GM18520 (cell line): ENCODE data around the gene TTF2.

ENCODE experiments used
- ATAC-seq: cut with Tn5 transposase; IDR thresholded peaks from one replicate; pipeline ENCODE4 v1.9.1; 2021; ENCODE audit not compliant: unreplicated experiment

The TTF2 gene

DNA sequence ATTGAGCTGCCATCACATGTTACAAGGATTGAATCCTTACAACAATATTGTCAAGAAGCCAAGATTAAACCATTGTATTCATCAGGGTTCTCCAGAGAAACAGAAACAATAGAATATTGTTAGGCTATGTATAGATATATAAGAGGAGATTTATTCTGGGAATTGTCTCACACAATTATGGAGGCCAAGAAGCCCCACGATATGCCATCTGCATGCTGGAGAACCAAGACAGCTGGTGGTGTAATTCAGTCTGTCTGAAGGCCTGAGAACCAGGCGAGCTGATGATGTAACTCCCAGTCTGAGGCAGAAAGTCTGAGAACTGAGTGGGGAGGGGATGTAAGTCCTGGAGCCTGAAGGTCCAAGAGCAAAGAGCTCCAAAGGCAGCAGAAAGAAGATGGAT is 14.5 kb upstream of the TTF2 start:
- ATAC-seq: no peak

DNA sequence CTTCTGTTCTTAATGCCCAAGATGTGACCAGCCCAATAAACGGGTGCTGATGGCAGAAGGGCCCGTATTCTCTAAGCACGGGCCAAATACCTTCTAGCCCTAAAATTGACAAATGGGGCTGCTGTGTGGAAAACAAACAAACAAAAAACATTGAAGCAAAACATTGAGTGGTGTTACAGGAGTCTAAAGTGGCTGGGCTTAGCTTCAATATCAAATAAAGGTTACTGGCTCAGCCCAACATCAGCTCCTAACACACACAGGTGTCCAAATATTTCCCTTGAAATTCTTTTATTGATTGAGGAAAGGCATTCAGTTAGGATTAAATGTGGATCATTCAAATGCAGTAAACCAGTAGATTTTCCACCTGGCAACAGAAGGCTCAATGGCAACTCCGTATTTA is 13.3 kb upstream of the TTF2 start:
- ATAC-seq: no peak

DNA sequence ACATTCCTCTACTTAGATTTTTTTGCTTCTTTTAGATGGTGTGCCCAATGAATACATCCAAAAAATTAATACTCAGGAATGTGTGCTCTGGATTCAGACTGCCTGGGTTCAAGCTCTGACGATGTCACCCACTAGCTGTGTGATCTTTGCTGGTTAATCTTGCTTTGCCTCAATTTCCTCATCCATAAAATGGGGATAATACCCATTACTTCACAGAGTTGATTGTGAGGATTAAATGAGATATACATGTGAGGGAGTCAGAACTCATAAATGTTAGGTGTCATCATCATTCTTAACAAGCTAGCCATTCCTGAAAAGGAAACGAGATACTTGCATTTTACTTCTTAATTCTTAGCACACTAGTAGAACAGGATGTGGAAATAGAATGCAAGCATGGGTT is 12.9 kb upstream of the TTF2 start:
- no peak for ATAC-seq

DNA sequence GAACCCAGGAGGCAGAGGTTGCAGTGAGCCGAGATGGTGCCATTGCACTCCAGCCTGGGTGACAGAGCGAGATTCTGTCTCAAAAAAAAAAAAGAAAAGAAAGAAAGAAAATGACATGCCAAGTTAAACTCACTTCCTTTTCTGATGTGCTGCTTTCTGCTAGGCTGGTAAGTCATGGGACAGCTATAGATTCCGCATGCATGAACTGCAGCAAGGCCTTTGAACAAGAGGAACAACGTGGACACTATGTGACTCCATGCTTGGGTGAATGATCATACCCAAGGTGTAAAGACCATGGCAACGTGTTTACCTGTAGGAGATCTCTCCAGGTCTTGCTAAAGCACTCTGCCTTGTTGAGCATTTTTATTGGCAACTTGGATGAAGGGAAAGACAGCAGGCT is 10.3 kb upstream of the TTF2 start:
- ATAC-seq: no peak

DNA sequence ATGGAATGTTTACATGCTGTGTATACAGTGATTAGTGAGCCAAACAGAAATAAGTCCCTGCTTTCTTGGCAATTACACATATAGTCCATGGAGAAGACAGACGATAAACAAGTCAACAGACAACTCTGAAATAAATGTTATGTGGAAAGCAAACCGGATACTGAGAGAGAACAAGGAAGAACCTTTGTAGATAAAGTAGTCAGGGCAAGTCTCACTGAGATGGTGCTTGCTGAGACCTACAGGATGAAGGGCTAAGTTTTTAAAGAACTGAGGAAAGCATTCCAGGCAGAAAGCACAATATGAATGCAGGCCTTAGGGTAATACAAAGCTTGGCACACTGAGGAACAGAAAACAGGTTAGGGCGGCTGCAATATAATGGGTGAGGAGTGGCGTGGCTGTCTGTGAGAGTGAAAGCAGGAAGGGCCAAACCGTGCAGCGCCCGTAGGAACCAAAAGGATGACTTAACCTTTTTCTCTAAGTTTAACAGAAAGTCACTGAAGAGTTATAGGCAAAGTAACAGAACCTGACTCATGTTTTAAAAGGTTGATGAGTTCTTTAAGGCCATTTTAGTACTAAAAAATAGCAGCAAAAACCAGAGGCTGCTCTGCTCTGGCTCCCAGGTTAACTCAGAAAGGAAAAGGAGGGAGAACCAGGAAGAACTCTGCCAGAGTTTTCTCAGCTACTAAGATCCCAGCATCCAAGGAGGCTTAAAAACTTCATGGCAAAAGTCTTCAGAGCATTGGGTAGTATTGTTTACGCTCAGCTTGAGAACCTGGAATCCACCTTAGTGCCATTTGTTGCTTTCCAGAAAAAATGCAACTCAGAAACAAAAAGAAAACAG is 8.7 kb upstream of the TTF2 start:
- peak; percentile 59 for ATAC-seq

DNA sequence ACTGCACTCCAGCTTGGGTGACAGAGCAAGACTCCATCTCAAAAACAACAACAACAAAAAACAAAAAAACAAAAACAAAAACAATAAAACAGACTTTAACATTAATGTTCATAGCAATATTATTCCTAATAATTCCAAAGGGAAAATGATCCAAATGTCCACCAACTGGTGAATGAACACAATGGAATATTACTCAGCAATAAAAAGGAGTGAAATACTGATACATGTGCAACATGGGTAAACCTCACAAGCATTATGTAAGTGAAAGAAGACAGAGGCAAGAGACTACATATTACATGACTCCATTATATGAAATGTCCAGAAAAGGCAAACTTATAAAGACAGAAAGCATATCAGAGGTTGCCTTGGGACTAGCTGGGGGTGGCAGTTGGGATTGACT is 6.1 kb upstream of the TTF2 start:
- ATAC-seq: no peak

DNA sequence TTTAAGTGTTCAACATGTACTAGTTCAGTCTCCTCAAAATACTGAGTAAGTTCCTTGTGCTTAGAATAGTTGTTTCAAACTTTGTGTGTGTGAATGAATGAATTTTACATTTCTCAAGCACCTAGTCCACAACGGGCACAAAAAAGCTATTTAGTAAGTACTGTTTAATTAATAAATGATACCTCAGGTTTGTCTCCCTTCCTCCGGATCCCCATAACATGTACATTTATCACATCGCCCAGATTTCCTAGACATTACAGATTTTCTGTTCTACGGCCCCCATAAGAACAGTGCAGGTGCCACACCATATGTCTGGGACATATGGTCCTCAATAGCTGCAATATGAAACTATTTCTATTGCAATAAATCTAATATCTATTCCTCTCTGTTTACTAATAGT is 1.3 kb upstream of the TTF2 start:
- ATAC-seq: no peak

DNA sequence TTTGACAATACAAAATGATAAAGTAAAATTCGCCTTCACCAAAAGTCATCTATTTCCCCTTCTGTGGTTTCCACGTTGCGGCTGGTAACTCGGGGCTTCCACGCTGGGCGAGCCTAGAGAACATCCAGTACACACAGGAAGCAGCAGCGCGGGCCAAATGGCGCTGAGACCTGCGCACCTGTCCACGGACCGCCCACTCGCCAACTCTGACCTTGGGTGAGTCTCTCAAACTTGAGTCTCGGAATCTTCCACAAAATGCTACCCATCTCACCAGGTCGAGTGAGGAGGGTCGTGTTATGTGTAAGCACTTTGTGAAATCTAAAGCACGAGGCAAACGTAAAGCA is 820 bp upstream of the TTF2 start:
- ATAC-seq: no peak

DNA sequence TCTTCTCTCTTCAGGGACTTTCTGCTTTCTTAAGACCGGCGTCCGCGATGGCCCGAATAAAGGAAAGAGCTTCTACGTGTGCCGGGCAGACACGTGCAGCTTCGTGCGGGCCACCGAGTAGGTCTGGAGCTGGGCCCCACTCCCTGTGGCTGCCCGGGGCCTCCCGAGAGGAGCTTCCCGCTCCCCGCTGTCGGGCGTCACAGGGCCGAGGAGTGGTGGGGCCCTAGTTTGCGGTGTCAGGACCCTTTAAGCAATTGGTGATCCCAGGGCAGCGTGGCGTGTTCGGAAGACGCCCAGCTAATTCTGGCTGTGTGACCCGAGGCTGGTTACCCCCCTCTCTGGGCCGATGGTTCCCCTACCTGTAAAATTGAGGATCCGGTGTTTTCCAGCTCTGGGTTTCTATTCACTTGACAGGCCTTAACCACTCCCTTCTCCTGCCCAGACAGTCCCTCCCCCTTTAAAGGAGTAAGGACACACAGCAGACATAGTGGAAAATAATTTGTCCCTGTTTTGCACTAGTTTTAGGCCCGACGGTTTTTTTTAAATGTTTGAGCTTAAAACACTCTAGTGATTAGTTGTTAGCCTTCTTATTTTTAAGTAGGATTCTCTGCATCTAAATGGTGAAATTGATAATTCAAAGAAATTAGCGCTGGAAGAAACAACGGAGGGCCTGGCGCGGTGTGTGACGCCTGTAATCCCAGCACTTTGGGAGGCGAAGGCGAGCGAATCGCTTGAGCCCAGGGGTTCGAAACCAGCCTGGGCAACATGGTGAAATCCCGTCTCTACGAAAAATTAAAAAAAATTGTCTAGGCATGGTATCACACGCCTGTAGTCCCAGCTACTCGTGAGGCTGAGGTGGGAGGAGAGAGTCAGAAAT is 553 bp downstream of the TTF2 start:
- no peak for ATAC-seq

DNA sequence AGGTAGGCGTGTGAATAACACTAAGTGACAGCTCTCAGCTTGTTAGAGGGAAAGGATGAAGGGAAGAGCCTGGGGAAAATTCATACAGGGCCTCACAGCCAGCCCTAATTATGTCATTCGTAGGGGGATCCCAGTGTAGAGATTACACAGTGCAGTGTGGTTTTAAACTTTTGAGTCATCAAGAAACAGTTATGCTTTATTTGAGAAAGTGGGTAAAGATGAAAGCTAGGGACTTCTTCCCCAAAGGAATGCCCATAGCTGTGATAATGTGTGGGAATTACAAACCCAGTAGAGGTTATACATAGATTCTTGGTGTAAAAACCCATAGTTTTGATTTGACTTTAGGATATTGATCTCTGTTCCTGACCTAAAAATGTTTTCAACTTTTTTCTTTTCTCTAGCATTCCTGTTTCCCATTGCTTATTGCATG is 1.9 kb downstream of the TTF2 start:
- ATAC-seq: peak; percentile 30

DNA sequence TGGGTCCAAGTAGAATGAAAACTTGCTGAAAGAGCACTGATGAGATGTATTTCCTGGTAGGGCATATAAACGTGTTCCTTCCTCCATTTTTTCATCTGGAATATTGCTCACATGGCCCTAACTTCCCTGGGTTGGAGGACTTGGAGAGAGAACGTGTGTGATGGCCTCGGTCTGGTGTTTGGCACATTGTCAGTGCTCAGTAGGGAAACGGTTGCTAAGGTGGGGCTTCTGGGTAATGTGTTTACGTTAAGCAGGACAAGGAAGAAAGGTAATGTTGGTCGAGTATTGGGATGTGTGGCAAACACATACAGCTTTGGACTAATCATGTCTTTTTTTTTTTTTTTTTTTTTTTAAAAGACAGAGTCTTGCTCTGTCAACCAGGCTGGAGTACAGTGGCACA is 6.2 kb downstream of the TTF2 start:
- ATAC-seq: no peak

DNA sequence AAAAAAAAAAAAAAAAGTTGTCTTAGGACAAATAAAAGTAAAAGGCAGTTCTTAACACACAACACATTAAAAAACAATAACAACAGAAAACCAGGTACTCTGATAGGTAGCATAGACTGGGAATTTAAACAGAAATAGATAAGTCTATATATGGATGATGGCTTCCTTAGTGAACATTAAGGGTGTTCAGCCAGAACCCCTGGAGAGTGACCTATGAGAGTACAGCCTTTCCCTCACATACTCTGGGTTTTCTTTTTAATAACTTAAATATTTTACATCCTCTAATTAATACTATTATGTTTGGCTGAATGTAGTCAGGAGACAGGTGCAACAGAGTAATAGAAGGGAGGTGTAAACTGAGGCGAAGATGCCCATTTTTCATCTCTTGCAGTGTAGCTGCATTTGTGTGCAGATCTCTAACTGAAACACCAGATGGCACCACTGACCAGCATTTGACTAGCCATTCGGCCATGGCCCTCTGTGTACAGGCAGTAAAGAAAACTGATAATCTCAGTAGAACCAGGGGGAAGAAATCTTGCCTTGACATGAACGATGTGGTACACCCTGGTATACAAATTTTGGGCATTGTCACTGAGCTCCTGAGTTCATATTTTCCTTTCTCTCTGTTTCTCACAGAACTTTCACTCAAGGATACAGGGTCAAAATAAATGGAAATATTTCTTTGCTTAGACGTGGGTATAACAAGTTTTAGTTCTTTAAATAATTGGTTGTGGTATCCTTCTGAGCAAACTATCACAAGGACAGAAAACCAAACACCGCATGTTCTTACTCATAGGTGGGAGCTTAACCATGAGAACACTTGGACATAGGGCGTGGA is 7.6 kb downstream of the TTF2 start:
- peak; percentile 59 for ATAC-seq

DNA sequence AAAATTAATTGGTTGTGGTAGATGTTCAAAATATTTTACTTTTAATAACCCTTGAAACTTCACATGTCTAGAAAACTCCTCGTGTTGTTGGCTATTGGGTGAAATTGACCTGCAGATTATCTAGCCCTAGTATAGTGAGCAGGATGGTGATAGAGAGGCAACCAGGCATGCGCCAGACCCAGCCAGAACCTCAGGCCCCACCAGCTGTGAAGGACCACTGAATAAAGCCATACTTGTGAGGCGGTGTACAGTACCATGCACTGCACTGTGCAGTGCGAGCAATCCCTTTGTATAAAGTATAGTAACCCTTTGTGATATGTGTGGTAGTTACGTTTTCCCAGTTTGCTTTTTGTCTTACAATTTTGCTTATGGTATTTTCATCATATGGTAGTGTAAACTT is 8.5 kb downstream of the TTF2 start:
- no peak for ATAC-seq

DNA sequence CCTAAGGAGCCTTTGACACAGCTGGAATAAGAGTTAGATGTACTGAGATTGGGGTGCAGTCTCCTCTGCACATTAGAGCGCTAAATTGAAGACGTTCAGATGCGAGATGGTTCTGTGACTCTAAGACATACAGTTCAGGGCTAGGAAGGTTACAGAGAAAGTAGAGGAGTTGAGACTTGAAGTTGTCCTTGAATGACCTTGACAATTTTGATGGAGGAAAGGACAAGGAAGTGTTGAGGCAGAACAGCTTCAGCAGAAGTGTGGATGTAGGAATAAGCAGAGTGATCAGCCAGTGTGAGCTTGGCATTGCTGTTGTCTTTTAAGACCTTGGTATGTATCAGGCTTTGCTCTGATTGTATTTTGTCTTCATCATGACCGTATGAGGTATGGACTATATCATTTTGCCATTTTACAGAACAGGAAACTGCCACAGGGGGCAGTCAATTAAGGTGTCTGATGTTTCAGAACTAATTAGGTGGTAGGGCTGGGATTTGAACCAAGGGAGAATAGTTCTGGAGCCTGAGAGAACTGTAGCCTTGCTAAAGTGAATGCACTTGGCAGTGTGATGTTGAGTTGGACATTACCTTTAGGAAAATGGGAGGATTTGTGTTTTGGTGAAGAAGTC is 9.2 kb downstream of the TTF2 start:
- ATAC-seq: no peak

DNA sequence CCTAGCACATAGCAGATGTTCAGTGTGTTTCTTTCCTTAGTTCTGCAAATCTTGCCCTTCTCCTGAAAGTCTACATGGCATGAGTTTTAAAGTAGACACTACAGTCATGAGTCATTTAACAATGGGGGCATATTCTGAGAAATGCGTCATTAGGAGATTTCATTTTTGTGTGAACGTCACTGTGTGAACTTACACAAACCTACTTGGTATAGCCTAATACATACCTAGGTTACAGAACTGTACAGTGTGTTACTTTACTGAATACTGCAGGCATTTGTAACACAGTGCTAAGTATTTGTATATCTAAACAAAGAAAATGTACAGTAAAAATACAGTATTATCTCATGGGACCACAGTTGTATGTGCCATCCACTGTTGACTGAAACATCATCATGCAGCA is 10.0 kb downstream of the TTF2 start:
- ATAC-seq: peak; percentile 44

DNA sequence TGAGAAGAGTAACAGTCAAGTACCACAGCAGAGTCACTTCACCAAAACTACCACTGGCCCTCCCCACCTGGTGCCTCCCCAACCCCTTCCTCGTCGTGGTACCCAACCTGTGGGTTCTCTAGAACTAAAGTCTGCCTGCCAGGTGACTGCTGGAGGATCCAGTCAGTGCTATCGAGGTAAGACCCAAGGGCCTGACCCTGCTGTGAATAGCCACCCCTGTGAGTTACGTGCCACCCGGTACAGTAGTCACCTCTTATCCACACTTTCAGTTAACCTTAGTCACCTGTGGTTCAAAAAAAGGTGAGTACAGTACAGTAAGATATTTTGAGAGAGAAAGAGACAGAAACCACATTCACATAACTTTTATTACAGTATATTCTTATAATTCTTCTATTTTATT is 16.5 kb downstream of the TTF2 start:
- no peak for ATAC-seq

DNA sequence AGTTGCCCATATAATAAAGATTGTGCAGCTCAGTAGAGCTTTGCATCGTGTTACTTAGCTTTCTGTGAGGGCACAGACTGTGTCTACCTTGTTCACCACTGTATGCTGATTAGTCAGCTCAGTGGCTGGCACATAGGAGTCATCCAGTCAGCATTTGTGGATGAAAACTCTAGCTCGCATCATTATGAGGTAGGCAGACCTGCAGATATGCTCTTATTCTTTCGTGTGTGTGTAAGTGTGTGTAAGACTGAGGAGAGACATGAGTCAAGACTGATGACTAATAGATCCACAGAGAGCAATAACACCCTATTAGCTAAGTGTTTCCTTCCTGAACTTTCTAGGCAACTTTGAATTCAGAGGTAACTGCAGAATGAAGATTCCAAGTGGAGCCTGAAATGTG is 17.1 kb downstream of the TTF2 start:
- no peak for ATAC-seq

DNA sequence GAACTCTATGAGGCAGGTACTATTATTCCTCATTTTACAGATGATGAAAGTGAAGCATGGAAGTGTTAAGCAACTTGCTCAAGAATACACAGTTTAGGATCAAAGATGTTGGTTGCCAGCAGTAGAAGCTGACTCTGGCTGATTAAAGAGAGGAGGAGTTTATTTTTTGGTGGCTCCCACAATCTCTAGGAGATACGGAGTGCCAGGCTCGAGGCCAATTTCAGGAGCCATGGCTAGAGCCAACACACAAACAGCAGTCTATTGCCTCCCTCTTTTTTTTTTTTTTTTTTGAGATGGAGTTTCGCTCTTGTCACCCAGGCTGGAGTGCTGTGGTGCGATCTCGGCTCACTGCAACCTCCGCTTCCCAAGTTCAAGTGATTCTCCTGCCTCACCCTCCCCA is 19.6 kb downstream of the TTF2 start:
- no peak for ATAC-seq

DNA sequence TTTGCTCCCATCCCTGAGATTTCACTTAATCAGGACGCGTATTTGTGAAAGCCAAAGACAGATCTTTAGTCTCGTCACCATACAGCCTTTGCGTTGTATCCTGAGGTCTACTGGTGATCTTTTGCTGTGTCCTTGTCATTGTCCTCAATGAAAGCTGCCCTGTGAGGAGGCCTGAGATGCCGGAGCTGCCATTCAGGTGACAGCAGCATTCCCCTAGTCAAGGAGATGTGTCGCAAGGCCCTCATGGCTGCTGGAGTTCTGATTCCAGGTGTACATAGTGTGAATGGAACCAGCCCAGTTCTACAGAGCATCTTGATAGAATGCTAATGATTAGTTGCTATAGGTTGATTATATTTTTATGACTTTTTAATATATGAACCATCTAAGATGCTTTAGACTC is 24.1 kb downstream of the TTF2 start:
- ATAC-seq: no peak

DNA sequence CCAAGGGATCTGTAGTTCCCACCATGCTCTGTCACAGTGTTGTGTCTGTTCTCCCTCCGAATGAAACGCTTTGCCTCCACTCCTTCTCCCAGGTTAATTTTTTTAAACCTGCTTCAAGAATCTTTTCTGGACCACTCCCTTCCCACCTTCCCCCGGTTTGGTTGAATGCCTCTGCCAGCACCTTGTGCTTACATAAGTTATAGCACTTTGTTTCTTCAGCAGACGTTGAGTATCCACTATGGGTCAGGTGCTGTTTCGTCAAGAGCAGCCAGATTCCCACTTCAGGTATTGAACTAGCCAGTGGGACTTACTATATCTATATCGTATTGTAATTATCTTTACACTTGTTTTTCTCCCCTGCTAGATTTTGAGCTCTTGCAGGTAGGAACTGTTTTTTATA is 27.6 kb downstream of the TTF2 start:
- no peak for ATAC-seq

DNA sequence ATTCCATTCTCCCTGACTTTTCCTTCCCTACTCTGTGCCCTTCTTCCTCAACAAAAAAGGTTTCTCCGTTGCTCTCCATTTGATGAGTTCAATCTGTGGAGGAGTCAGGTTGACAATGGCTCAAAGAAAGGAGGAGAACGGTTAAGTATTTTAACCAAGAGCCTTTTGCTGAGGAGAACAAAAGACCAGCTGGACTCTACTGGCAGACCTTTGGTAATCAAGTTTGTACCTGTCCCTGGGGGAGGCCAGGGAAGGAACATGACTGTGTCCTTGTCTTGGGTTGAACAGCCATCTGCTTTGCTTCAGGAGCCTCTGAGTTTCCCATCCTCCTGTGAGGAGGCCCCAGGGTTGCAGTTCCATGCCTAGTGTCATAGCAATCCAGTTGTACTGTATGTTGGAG is 29.9 kb downstream of the TTF2 start:
- no peak for ATAC-seq
